Activated T-helper 17 cell treated with anti-CD3 and anti-CD28 coated beads, Interleukin-2, amount 50 U/mL, for 72 hours (primary cell): ENCODE results near the gene KLK2. TPM values are rescaled to one million over a fixed set of nuclear protein-coding genes. Genes with fewer than 3 reads are reported as not detected.

Experiments used
- ATAC-seq: fragments of 150-1000 bp; cut with Tn5 transposase; replicated peaks from 2 replicates; pipeline ENCODE4 v1.10.0; 2021; ENCODE audit warnings: mild to moderate bottlenecking, moderate library complexity
- H3K27ac Mint-ChIP-seq: one replicate; pipeline ENCODE4 v1.8.0; 2022; ENCODE audit warnings: mixed read lengths
- H3K27me3 Mint-ChIP-seq: one replicate; pipeline ENCODE4 v1.8.0; 2022; ENCODE audit warnings: mixed read lengths
- H3K36me3 Mint-ChIP-seq: one replicate; pipeline ENCODE4 v1.8.0; 2022; ENCODE audit warnings: low read depth, mild to moderate bottlenecking, mixed read lengths
- H3K4me1 Mint-ChIP-seq: one replicate; pipeline ENCODE4 v1.8.0; 2022; ENCODE audit warnings: mixed read lengths
- H3K4me3 Mint-ChIP-seq: one replicate; pipeline ENCODE4 v1.8.0; 2022; ENCODE audit warnings: mild to moderate bottlenecking, mixed read lengths
- H3K9me3 Mint-ChIP-seq: one replicate; pipeline ENCODE4 v1.8.0; 2022; ENCODE audit warnings: mixed read lengths
- total RNA-seq, 2 donors: library from RNA; stranded (reverse); gene quantifications; one replicate each; pipeline ENCODE4 v1.2.3, GENCODE V29; 2022

Gene KLK2
- total RNA-seq, 2 donors from 2014 or later: 0.24 TPM; not detected in 1

- H3K36me3 Mint-ChIP-seq: no peaks in the 10 kb centered on the region
- no peak for ATAC-seq
- H3K27me3 Mint-ChIP-seq: peaks cover 51% of the 10 kb centered on the region
- H3K4me1 Mint-ChIP-seq: no peaks in the 10 kb centered on the region
- H3K9me3 Mint-ChIP-seq: no peaks in the 10 kb centered on the region
- no peak overlapping the region for H3K4me3 Mint-ChIP-seq
- H3K27ac Mint-ChIP-seq: no peak overlapping the region
Observed at GRCh38 chr19:50912102-50912599, 38.9 kb downstream of the KLK2 start.

GRCh38 chr19:50912727-50913716 is 39.8 kb downstream of the KLK2 start:
- no peak overlapping the region for H3K27ac Mint-ChIP-seq
- peaks cover 44% of the 10 kb centered on the region for H3K27me3 Mint-ChIP-seq
- no peaks in the 10 kb centered on the region for H3K9me3 Mint-ChIP-seq
- H3K4me3 Mint-ChIP-seq: no peak overlapping the region
- no peaks in the 10 kb centered on the region for H3K4me1 Mint-ChIP-seq
- peak; percentile 87 for ATAC-seq
- H3K36me3 Mint-ChIP-seq: no peaks in the 10 kb centered on the region

- Mint-ChIP-seq H3K27me3 (peaks cover 36% of the 10 kb centered on the region), H3K9me3 (no peaks in the 10 kb centered on the region), H3K27ac (no peak overlapping the region), H3K36me3 (no peaks in the 10 kb centered on the region), H3K4me1 (no peaks in the 10 kb centered on the region), H3K4me3 (no peak overlapping the region)
- ATAC-seq: no peak
Observed at GRCh38 chr19:50916069-50916468, 42.8 kb downstream of the KLK2 start.

DNA sequence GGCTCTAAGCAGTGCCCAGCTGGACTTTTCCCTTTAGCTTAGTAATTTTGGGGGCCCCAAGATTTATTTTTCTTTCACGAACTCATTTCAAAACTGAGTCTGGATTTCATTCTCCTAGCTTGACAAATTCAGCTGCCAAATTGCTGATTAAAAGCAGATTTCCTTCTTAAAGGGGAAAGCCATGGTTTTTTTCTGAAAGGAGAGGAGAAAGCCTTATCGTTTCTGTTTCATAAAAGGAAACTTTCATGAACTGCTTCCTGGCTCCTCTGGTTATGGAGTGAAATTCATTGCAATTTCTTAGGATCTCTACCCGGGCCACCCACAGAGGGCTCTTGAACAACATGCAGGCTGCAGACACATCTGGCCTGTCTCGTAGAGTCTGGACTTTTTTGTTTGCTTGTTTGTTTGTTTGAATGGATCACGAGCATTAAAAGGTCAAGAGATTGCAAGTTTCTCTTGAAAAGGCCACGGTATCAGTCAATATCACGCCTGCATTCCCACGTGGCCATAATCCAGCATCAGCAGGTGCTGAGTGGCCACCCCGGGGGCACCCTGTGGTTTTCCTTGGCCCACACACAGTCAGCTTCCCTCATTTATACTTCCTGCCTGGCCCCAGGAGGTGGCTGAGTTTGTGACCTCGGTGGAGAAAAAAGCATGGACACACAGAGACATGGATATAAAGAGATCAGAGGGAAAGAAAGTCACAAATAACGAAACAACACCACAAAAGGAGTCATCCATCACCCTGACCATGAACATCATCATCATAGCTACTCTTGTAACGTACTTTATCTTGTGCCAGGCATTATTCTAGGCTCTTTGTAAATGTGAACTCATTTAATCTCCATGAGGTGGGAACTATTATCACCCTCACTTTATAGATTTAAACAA is 48.4 kb downstream of the KLK2 start:
- H3K27ac Mint-ChIP-seq: no peak overlapping the region
- H3K4me1 Mint-ChIP-seq: peaks cover 7% of the 10 kb centered on the region
- no peak overlapping the region for H3K4me3 Mint-ChIP-seq
- peak; percentile 41 for ATAC-seq
- H3K27me3 Mint-ChIP-seq: peaks cover 38% of the 10 kb centered on the region
- no peaks in the 10 kb centered on the region for H3K9me3 Mint-ChIP-seq
- no peaks in the 10 kb centered on the region for H3K36me3 Mint-ChIP-seq

GRCh38 chr19:50922317-50922853 is 49.1 kb downstream of the KLK2 start:
- no peaks in the 10 kb centered on the region for H3K9me3 Mint-ChIP-seq
- no peaks in the 10 kb centered on the region for H3K36me3 Mint-ChIP-seq
- peak; percentile 99 for ATAC-seq
- H3K4me3 Mint-ChIP-seq: no peak overlapping the region
- H3K27ac Mint-ChIP-seq: no peak overlapping the region
- H3K4me1 Mint-ChIP-seq: peaks cover 7% of the 10 kb centered on the region
- H3K27me3 Mint-ChIP-seq: peaks cover 34% of the 10 kb centered on the region

- Mint-ChIP-seq H3K36me3 (no peaks in the 10 kb centered on the region), H3K4me1 (peaks cover 7% of the 10 kb centered on the region), H3K4me3 (no peak overlapping the region), H3K9me3 (no peaks in the 10 kb centered on the region), H3K27ac (no peak overlapping the region), H3K27me3 (peaks cover 29% of the 10 kb centered on the region)
- no peak for ATAC-seq
Observed at GRCh38 chr19:50924586-50924985, 51.3 kb downstream of the KLK2 start.

DNA sequence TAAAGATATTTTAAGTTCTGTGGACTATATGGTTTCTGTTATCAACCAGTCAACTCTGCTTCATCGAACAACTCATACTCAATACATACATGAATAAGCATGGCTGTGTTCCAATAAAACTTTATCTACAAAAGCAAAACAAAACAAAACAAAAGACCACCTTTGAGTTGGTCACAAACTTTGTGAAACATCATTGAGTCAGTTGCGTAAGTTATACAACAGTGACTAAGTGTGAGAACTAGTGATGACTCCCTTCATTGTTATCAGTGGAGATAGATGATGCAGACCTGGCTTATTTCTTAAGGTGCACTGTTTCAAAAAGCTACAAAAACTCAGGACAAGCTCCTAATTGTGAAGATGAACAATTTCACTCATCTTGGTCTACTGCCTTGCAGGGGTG is 52.5 kb downstream of the KLK2 start:
- Mint-ChIP-seq H3K4me1 (peaks cover 7% of the 10 kb centered on the region), H3K36me3 (no peaks in the 10 kb centered on the region), H3K4me3 (no peak overlapping the region), H3K9me3 (no peaks in the 10 kb centered on the region), H3K27me3 (peaks cover 29% of the 10 kb centered on the region), H3K27ac (no peak overlapping the region)
- ATAC-seq: no peak

GRCh38 chr19:50926144-50926543 is 52.9 kb downstream of the KLK2 start:
- Mint-ChIP-seq H3K27me3 (peaks cover 32% of the 10 kb centered on the region), H3K36me3 (no peaks in the 10 kb centered on the region), H3K9me3 (no peaks in the 10 kb centered on the region), H3K4me1 (peaks cover 7% of the 10 kb centered on the region), H3K4me3 (no peak overlapping the region), H3K27ac (no peak overlapping the region)
- no peak for ATAC-seq

- H3K9me3 Mint-ChIP-seq: no peaks in the 10 kb centered on the region
- no peak overlapping the region for H3K4me3 Mint-ChIP-seq
- H3K36me3 Mint-ChIP-seq: no peaks in the 10 kb centered on the region
- H3K27me3 Mint-ChIP-seq: peaks cover 31% of the 10 kb centered on the region
- no peak overlapping the region for H3K27ac Mint-ChIP-seq
- no peaks in the 10 kb centered on the region for H3K4me1 Mint-ChIP-seq
- ATAC-seq: no peak
Observed at GRCh38 chr19:50928831-50929230, 55.6 kb downstream of the KLK2 start.

Other genes starting within 250 kb of the KLK2 start
- not detected for gene SYT3, start 233.6 kb upstream of the KLK2 start, total RNA-seq
- gene C19orf81, start 224.0 kb upstream of the KLK2 start, total RNA-seq: not detected
- not detected for gene SHANK1, start 153.6 kb upstream of the KLK2 start, total RNA-seq
- under 1 TPM; 0.24 to 0.45 TPM for gene CLEC11A, start 150.1 kb upstream of the KLK2 start, total RNA-seq
- not detected for gene GPR32, start 103.0 kb upstream of the KLK2 start, total RNA-seq
- not detected for gene ACP4, start 83.0 kb upstream of the KLK2 start, total RNA-seq
- 1 to 10 TPM in 1 of 2 donors, under 1 TPM in 1; 0.39 to 2.0 TPM for gene KLK1, start 49.7 kb upstream of the KLK2 start, total RNA-seq
- gene KLK15, start 39.9 kb upstream of the KLK2 start, total RNA-seq: not detected
- gene KLK3, start 18.5 kb upstream of the KLK2 start, total RNA-seq: not detected
- gene KLK4, start 38.0 kb downstream of the KLK2 start, total RNA-seq: not detected
- gene KLK5, start 79.6 kb downstream of the KLK2 start, total RNA-seq: not detected
- not detected for gene KLK6, start 96.2 kb downstream of the KLK2 start, total RNA-seq
- gene KLK7, start 110.5 kb downstream of the KLK2 start, total RNA-seq: not detected
- not detected for gene KLK8, start 128.2 kb downstream of the KLK2 start, total RNA-seq
- not detected for gene KLK10, start 146.3 kb downstream of the KLK2 start, total RNA-seq
- not detected for gene KLK11, start 153.2 kb downstream of the KLK2 start, total RNA-seq
- not detected for gene KLK12, start 161.6 kb downstream of the KLK2 start, total RNA-seq
- not detected for gene KLK13, start 191.7 kb downstream of the KLK2 start, total RNA-seq
- under 1 TPM; 0.26 to 0.77 TPM for gene KLK14, start 209.4 kb downstream of the KLK2 start, total RNA-seq
- 1 to 10 TPM; 7.0 to 9.7 TPM for gene CTU1, start 235.0 kb downstream of the KLK2 start, total RNA-seq